ENCODE measurements around the gene SLC9A9. TPM values are rescaled to one million over a fixed set of nuclear protein-coding genes. Genes with fewer than 3 reads are reported as not detected.

Gene SLC9A9
- total and polyA plus RNA-seq, 9 of the 15 experiments (the other 6 are each of a cell fraction or from before 2014, with no cell fraction given): 0.03 to 0.13 TPM; not detected in 7

- ATAC-seq (no peak), FAIRE-seq (no peak), DNase-seq (ENCODE audit: extremely low read depth in 1 of 4, low spot score in 3 of 4) (no peak)
- Histone ChIP-seq H3K9ac (ENCODE audit: insufficient read depth in 1 of 2, low read depth in 2 of 2, low read length in 2 of 2) (no peak overlapping the region), H3K4me1 (replicated peaks in 1 of 2; ENCODE audit: control insufficient read depth in 2 of 2, insufficient read depth in 2 of 2, low read length in 2 of 2) (peaks cover 2 to 7% of the 10 kb centered on the region in 2 experiments; a peak in 1 of 5 replicates), H3K79me2 (ENCODE audit: control insufficient read depth, insufficient read depth, low read length) (no peaks in the 10 kb centered on the region), H2AFZ (ENCODE audit: low read depth, low read length) (0 out of 2 replicates have a peak overlapping the region, but pooled peaks have one; percentile 7), H3K9me3 (replicated peaks; ENCODE audit: control insufficient read depth, insufficient read depth, low read depth, low read length) (no peaks in the 10 kb centered on the region), H3K4me2 (ENCODE audit: insufficient read depth, low read length) (no peak overlapping the region), H3K27me3 (ENCODE audit: control insufficient read depth in 2 of 2, insufficient read depth in 2 of 2, low read length in 2 of 2) (no peaks in the 10 kb centered on the region), H3K36me3 (ENCODE audit: control insufficient read depth, insufficient read depth, low read length) (no peaks in the 10 kb centered on the region), H4K20me1 (replicated peaks; ENCODE audit: control insufficient read depth, insufficient read depth, low read length) (no peaks in the 10 kb centered on the region), H3K4me3 (no peak overlapping the region), H3K27ac (ENCODE audit: extremely low read depth, low read depth, low read length) (no peak overlapping the region), H3K9me1 (ENCODE audit: control insufficient read depth, insufficient read depth, low read length) (no peaks in the 10 kb centered on the region)
- BruUV-seq (replicated peaks): no TSS peak
- in situ Hi-C loops (cut with MboI): no loop called here
- WGBS (ENCODE audit: insufficient coverage, low coverage, missing lambda C conversion rate): 0% methylated on average over 1 of the region's 1 CpG
- ChIA-PET CTCF (ENCODE audit: low intra/inter-chr PET ratio) (no interaction called here), POLR2A (no interaction called here)
- TF ChIP-seq, protein P1, sequence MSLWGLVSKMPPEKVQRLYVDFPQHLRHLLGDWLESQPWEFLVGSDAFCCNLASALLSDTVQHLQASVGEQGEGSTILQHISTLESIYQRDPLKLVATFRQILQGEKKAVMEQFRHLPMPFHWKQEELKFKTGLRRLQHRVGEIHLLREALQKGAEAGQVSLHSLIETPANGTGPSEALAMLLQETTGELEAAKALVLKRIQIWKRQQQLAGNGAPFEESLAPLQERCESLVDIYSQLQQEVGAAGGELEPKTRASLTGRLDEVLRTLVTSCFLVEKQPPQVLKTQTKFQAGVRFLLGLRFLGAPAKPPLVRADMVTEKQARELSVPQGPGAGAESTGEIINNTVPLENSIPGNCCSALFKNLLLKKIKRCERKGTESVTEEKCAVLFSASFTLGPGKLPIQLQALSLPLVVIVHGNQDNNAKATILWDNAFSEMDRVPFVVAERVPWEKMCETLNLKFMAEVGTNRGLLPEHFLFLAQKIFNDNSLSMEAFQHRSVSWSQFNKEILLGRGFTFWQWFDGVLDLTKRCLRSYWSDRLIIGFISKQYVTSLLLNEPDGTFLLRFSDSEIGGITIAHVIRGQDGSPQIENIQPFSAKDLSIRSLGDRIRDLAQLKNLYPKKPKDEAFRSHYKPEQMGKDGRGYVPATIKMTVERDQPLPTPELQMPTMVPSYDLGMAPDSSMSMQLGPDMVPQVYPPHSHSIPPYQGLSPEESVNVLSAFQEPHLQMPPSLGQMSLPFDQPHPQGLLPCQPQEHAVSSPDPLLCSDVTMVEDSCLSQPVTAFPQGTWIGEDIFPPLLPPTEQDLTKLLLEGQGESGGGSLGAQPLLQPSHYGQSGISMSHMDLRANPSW (CRISPR knock-in tag; IDR thresholded peaks at IDR 0.05): no peak
- no peak for TF ChIP-seq RBM34 (IDR thresholded peaks at IDR 0.05; ENCODE audit: borderline replicate concordance, insufficient read depth, low read length)
- TF ChIP-seq, protein P2, sequence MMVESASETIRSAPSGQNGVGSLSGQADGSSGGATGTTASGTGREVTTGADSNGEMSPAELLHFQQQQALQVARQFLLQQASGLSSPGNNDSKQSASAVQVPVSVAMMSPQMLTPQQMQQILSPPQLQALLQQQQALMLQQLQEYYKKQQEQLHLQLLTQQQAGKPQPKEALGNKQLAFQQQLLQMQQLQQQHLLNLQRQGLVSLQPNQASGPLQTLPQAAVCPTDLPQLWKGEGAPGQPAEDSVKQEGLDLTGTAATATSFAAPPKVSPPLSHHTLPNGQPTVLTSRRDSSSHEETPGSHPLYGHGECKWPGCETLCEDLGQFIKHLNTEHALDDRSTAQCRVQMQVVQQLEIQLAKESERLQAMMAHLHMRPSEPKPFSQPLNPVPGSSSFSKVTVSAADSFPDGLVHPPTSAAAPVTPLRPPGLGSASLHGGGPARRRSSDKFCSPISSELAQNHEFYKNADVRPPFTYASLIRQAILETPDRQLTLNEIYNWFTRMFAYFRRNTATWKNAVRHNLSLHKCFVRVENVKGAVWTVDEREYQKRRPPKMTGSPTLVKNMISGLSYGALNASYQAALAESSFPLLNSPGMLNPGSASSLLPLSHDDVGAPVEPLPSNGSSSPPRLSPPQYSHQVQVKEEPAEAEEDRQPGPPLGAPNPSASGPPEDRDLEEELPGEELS (CRISPR knock-in tag; IDR thresholded peaks at IDR 0.05; ENCODE audit: borderline replicate concordance): no peak
- TF ChIP-seq L3MBTL2 (IDR thresholded peaks at IDR 0.05): no peak
- no peak for TF ChIP-seq ZNF124 (CRISPR knock-in tag; IDR thresholded peaks at IDR 0.05)
- no peak for TF ChIP-seq RNF2 (IDR thresholded peaks at IDR 0.05)
- no peak for TF ChIP-seq ZKSCAN3 (CRISPR knock-in tag; IDR thresholded peaks at IDR 0.05)
- TF ChIP-seq PHTF2 (CRISPR knock-in tag; IDR thresholded peaks at IDR 0.05): no peak
- TF ChIP-seq ZNF589 (CRISPR knock-in tag; IDR thresholded peaks at IDR 0.05; ENCODE audit: low read depth): no peak
- no peak for TF ChIP-seq ETV5 (CRISPR knock-in tag; IDR thresholded peaks at IDR 0.05; ENCODE audit: low read depth)
- TF ChIP-seq, protein P3, sequence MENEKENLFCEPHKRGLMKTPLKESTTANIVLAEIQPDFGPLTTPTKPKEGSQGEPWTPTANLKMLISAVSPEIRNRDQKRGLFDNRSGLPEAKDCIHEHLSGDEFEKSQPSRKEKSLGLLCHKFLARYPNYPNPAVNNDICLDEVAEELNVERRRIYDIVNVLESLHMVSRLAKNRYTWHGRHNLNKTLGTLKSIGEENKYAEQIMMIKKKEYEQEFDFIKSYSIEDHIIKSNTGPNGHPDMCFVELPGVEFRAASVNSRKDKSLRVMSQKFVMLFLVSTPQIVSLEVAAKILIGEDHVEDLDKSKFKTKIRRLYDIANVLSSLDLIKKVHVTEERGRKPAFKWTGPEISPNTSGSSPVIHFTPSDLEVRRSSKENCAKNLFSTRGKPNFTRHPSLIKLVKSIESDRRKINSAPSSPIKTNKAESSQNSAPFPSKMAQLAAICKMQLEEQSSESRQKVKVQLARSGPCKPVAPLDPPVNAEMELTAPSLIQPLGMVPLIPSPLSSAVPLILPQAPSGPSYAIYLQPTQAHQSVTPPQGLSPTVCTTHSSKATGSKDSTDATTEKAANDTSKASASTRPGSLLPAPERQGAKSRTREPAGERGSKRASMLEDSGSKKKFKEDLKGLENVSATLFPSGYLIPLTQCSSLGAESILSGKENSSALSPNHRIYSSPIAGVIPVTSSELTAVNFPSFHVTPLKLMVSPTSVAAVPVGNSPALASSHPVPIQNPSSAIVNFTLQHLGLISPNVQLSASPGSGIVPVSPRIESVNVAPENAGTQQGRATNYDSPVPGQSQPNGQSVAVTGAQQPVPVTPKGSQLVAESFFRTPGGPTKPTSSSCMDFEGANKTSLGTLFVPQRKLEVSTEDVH (IDR thresholded peaks at IDR 0.05; ENCODE audit: low read depth, partially characterized antibody): no peak
- no peak for TF ChIP-seq ARNT (IDR thresholded peaks at IDR 0.05)
- no peak for TF ChIP-seq SRSF9 (IDR thresholded peaks at IDR 0.05; ENCODE audit: borderline replicate concordance, low read depth, low read length)
- intact Hi-C loops (cut with micrococcal nuclease): loop anchor here (5.0 kb wide), 1 partner anchor 222 kb away; no protein-coding TSS in a partner anchor
Observed at GRCh38 chr3:143344516-143345165, 503.6 kb downstream of the SLC9A9 start.
